IPS-NIHi11 (cell line): ENCODE data around the gene CFAP141.
"Not testable (repeated sequence)": the region's sequence is repeated elsewhere in the genome, so short reads cannot be mapped to it uniquely, and the experiment has no call there.

Experiments used
- DNase-seq: peaks from one replicate; pipeline ENCODE4 v3.0.0; 2012; ENCODE audit warnings: mixed read lengths, low spot score

CFAP141 gene

GRCh38 chr1:154208677-154209388 lies 2.7 kb upstream of the CFAP141 start:
- DNase-seq, result no peak

- no peak for DNase-seq
These were observed 1.1 kb upstream of the CFAP141 start for GRCh38 chr1:154207262-154207661.

GRCh38 chr1:154205778-154206177 lies 355 bp downstream of the CFAP141 start:
- DNase-seq, result not testable (repeated sequence)

GRCh38 chr1:154199563-154199879 lies 6.6 kb downstream of the CFAP141 start:
- no peak for DNase-seq

- peak; percentile 74 for DNase-seq
These were observed 7.2 kb downstream of the CFAP141 start for GRCh38 chr1:154198756-154199562.

DNA sequence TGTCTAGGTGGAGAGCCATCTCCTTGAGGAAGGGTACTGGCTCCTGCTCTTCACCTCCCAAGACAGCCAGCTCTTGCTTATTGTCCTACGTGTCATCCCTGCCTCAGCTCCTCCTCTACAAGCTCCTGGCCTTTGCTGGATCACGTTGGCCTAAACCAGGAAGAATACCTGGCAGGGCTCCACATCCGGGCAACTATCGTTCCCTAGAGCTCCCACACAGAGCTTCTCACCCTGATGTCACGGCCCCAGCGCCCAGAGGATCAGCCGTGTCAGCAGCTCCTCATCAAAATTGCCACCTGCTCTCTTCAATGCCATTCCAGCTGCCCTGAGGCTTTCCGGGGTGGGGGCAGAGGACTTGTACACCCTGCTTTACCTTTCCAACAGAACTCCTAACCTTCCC lies 12.3 kb downstream of the CFAP141 start:
- no peak for DNase-seq

DNA sequence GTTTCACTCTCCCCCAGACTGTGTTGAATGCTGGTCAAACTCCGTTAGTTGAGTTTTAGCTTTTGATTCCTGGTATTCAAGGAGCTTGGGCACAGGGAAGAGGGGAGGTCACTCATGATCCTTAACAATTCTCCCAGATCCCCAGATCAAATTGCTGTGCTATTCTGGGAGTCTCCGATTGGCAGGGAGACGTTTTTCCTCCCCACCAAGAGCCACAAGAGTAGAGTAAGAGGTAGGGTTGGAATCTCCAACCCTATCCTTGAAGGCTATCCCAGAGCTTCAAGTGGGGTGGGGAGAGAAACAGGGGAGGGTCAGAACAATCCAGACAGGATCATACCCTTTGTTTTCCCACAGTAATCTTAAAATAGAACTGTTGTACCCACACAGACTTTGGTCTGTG lies 13.7 kb downstream of the CFAP141 start:
- DNase-seq, result no peak

GRCh38 chr1:154191990-154192461 lies 14.1 kb downstream of the CFAP141 start, which contains the start of gene TPM3:
Gene TPM3 (minus strand): TSS chr1:154192100. CDS start chr1:154192018, 82 bp downstream.
- DNase-seq, result peak; percentile 42

DNA sequence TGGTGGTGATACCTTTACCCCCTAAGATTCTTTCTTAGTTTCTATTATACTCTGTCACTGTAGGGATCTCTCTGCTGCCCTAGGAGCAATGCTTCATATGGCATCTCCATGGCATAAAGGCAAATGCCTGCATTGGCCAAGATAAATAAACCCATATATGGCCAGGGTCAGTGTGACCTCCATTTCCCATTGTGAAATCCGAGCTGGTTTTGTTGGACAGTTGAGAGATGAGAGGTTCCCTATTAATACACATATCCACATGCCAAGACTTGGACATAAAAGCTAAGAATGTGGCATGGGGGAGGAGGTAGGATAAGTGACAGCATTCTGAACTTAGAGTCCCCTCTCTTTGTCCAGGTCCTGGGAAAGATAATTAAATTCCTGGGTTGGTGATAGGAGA lies 15.6 kb downstream of the CFAP141 start:
- DNase-seq, result no peak

DNA sequence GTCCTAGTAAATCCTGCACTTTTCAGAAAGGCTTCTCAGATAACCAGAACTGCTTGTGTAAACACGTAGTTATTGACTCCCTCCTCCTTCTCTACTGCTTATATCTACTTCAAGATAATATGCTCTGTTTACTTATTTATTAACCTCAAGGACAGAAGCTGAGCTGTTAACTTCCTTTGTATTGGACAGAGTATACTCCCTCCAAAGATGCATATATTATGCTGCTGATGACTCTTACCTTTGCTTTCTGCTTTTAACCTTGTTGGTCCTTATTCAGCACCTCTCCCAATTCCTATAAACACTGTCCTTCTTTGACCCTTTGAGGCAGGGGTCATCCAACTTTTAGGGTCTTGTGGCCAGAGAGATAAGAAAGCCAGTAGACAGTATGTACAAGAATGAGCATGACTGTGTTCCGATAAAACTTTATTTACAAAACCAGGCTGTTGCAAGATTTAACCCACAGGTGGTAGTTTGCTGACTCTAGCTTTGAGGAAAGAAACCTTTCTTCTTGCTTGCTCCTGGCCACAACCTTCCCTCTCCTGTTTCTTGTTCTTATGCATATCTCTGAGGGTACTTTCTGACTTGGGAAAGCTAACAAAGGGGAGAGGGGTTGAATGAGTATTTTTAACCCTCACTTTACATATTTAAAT lies 19.2 kb downstream of the CFAP141 start:
- no peak for DNase-seq

- peak; percentile 43 for DNase-seq
These were observed 20.0 kb downstream of the CFAP141 start for GRCh38 chr1:154186177-154186576.

DNA sequence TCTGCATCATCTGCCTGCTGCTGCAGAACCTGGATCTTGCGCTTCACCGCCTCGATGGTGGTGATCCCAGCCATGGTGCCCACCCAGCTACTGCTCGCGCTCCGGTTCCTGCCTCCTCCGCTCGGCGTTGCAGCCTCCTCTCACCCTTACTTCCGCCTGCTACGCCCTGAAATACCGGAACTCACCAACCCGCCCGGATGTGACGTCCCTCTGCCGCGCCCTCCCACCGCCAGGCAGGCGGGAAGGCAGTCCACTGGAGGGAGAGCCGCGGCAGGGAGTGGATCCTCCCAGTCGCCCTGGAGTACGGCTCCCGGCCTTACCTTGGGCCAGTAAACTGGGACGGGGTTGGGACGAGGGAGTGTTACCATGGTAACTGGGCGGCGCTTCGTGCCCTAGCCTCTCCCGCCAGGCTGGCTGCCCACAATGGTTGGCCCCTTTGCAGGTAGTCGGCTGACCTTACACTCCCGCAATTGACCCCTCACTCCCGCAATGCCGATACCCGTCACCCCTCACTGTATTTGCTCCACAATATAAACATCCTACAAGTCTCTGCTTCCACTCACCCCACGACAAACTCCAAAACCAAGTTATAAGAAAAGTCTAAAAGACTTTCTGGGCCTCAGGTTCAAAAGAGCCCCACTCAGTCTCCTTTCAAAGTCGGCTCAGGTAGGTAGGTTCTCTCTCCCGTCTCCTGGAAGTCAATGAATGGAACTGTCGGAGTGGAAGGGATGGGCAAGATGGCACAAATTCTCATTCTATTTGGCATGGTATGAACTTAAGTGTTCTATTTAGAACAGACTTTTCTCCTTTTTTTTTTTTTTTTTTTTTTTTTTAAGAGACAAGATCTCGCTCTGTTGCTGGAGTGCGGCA lies 22.9 kb downstream of the CFAP141 start:
- peak; percentile 98 for DNase-seq

DNA sequence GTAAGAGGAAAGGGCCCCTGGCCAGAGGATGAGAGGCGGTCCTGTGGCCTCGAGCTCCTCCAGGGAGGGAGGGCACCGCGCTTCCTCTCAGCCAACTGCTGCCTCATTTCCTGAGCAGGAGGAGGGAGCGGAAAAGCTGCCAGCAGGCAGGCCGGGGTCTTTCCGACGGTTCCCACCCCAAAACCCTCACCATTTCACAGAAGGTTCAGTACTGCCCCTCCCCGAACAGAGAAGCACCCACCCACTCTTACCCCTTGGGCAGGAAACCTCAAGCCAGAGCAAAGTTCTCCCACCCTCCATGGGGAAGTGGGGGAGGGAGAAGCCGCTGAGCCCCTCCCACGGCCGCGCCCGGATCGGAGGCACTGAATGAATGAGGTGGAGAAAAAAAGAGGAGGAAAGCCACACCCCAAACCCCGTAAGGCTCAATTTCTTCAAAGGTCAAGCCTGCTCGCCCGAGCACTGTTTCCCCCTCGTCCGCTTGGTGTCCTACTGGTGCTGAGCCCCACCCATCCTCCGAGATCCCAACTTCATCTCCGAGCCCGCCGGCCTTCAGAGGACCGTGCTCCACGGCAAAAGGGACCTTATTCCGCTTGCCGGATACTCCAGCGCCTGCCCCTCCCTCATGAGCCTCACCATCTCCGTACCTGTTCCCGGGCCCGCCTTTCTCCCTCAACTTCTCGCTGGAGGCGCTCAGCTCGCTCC lies 23.6 kb downstream of the CFAP141 start:
- DNase-seq, result peak; percentile 62

DNA sequence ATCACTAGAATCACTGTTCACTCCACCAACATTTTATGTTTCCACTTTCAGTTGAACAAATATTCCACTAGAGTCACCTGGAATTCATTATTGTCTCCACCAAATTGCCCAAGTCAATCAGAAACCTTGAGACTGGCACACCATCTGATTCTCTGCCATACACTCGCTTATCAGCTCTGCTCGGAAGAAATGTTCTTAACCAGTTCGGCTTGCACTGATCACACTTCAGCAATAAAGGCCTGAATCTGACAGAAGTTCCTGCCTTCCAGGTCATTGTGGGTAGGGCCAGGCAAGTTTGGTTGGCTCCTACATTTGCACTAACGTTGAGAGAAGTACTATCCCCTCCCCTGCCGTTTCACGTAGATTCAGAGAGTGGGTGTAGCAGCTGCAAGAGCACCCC lies 24.2 kb downstream of the CFAP141 start:
- no peak for DNase-seq

DNA sequence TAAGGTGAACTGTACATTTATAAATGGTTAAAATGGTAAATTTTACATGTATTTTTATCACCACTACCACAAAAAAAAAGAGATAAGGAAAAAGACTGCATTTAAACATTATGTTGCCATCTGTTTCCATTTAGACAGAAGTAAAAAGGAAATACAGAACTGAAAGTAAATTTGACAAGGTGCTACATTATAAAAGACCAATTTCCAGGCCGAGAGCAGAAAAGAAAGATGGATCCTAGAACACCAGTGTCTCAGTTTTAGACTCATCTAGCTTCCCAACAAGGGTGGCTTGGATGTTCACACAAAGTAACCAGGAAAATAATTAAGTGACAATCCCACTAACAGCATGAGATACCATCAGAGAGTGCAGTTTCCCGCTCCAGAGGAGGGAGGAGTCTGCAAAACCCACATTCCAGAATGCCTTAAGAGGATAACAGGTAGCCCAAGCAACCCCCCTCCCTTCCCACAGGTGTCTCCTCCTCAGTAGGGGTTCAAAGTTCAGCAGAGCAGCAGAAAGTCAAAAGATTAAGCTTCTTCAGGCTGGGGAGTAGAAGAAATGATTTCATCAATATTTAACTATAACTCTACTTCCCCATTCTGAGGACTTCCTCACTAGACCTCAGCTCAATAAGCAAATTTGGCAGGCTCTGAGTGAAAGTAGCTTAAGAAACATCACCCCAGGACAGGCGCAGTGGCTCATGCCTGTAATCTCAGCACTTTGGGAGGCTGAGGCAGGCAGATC lies 26.0 kb downstream of the CFAP141 start:
- peak; percentile 29 for DNase-seq

- DNase-seq, result no peak
These were observed 27.0 kb downstream of the CFAP141 start for GRCh38 chr1:154178911-154179811.

DNA sequence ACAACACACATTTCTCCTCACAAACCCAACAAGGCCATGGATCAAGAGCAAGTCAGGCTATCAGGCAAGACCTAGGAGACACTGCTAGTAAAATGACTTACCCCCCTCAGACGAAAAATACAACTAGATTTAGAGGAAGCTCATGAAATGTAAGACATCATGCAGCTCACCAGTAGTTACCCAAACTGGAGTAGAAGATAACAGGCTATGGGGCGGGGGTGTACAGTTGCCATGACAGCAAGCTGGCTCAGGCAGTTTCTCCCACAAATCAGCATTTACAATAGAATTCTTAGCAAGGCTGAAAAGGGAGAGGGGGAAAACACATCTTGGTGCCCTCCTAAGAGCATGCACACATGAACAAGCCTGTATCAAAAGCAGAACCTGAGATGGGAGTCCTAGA lies 28.1 kb downstream of the CFAP141 start:
- DNase-seq, result no peak

DNA sequence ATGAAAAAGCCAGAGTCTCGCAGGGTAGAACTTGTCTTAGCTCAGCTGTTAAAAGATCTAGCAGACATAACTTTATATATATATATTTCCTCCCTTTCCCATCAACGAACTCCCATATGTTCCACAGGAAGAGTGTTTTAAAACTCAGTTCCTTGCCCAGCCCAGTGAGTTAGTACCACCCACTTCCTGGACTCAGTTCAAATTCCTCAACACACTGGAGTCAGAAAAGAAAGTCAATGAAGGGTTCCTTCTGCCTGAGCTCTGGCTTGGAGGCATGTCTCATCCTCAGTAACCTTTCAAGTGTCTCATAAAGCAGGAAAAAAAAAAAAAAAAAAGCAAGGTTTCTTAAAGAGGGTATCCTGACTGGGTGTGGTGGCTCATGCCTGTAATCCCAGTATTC lies 29.8 kb downstream of the CFAP141 start:
- DNase-seq, result no peak

DNA sequence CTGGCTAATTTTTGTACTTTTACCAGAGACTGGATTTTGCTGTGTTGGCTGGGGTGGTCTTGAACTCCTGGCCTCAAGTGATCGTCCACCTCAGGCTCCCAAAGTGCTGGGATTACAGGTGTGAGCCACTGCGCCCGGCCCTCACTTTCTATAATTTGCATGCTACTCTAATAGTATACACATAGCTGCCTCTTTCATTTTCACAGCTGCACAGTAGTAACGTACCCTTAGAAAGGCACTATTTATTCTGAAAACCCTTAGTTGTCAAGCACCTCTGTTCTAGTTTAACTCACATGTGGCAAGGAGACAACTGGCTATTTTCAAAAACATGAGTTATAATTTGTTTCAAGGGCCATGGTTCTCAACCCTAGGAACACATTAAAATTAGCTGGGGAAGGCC lies 31.5 kb downstream of the CFAP141 start:
- DNase-seq, result no peak

DNA sequence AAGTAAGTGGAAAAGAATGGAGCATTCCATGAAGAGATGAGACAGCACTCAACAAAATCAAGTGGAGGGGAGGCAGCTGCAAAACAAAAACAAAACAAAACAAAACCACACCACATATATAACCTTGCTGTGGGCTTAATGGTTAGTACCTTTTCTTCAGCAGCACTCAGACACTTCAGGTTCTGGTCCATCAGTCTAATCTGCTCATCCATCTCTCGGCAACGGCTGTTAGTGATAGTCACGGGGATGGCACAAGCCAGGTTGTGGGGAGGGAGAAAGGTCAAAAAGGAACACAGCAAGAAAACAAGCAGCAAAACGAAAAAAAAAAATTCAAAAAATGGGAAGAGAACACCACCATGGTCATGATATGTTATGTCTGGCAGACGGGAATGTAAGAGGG lies 34.3 kb downstream of the CFAP141 start:
- DNase-seq, result no peak
